Heart left ventricle (tissue), 13 donors: ENCODE measurements around the gene GJD4.

Source experiments
- CTCF ChIP-seq, 12 donors: fragments of 200-600 bp; sonication (generic) in 4 of 12; IDR thresholded peaks; one replicate each; pipeline versions ENCODE4 v1.5.0 to v1.8.0; 2018 to 2022; ENCODE audit warnings: antibody characterized with exemption in 12 of 12, mild to moderate bottlenecking in 5 of 12
- POLR2A ChIP-seq, 2 donors: fragments of 450-650 bp; IDR thresholded peaks; one replicate each; pipeline ENCODE4 v1.6.1; 2017; ENCODE audit warnings: antibody characterized with exemption in 2 of 2, mild to moderate bottlenecking in 2 of 2, moderate library complexity in 2 of 2
- donor health status: ischemic (EF 13 %, LVEDD 7.1; RV severe dilation, severe dysfunction).
- donor health status: DM: no; HTN: yes; CAD: no.
- donor health status: DM: no; HTN: no; CAD: no.
- donor health status: ischemic (EF 25% LVEDD 6.9; RV normal size, moderate dysfunction).
- donor health status: ischemic (EF 25% LVEDD 5.7; RV mildly dilated, moderate dysfunction).
- donor health status: ischemic (EF 35%, LVEDD 5.7; RV mildly dilated, moderate dysfunction).
- donor health status: nonischemic (EF 11% LVEDD 7.7; RV severe dilation, severe dysfunction).
- donor health status: DM: yes; HTN: yes; CAD: no.
- donor health status: PGD.
- donor health status: ischemic (EF 29% LVEDD 5.4; RV normal size, mild dysfunction).
- donor health status: nonischemic (EF 23%, LVEDD 6.1; RV moderate dilation, normal function).

GRCh38 chr10:35573796-35574195, 31.3 kb upstream of the GJD4 start:
- no peak for TF ChIP-seq CTCF (IDR thresholded peaks at IDR 0.05)
- TF ChIP-seq POLR2A (IDR thresholded peaks at IDR 0.05): no peak
